Stimulated activated CD4-positive, alpha-beta T cell treated with anti-CD3 and anti-CD28 coated beads, Interleukin-1b, Interleukin-23, amount 100 ng/mL, for 1 hour (primary cell): Measurements from ENCODE around the gene ARID4A.
"Not testable (repeated sequence)": the region's sequence is repeated elsewhere in the genome, so short reads cannot be mapped to it uniquely, and the experiment has no call there.

ENCODE experiments used
- DNase-seq, 2 donors: peaks; one replicate each; pipeline ENCODE4 v3.0.0-alpha.2; 2020; ENCODE audit warnings: low read depth in 2 of 2

Gene ARID4A, protein sequence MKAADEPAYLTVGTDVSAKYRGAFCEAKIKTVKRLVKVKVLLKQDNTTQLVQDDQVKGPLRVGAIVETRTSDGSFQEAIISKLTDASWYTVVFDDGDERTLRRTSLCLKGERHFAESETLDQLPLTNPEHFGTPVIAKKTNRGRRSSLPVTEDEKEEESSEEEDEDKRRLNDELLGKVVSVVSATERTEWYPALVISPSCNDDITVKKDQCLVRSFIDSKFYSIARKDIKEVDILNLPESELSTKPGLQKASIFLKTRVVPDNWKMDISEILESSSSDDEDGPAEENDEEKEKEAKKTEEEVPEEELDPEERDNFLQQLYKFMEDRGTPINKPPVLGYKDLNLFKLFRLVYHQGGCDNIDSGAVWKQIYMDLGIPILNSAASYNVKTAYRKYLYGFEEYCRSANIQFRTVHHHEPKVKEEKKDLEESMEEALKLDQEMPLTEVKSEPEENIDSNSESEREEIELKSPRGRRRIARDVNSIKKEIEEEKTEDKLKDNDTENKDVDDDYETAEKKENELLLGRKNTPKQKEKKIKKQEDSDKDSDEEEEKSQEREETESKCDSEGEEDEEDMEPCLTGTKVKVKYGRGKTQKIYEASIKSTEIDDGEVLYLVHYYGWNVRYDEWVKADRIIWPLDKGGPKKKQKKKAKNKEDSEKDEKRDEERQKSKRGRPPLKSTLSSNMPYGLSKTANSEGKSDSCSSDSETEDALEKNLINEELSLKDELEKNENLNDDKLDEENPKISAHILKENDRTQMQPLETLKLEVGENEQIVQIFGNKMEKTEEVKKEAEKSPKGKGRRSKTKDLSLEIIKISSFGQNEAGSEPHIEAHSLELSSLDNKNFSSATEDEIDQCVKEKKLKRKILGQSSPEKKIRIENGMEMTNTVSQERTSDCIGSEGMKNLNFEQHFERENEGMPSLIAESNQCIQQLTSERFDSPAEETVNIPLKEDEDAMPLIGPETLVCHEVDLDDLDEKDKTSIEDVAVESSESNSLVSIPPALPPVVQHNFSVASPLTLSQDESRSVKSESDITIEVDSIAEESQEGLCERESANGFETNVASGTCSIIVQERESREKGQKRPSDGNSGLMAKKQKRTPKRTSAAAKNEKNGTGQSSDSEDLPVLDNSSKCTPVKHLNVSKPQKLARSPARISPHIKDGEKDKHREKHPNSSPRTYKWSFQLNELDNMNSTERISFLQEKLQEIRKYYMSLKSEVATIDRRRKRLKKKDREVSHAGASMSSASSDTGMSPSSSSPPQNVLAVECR

DNA sequence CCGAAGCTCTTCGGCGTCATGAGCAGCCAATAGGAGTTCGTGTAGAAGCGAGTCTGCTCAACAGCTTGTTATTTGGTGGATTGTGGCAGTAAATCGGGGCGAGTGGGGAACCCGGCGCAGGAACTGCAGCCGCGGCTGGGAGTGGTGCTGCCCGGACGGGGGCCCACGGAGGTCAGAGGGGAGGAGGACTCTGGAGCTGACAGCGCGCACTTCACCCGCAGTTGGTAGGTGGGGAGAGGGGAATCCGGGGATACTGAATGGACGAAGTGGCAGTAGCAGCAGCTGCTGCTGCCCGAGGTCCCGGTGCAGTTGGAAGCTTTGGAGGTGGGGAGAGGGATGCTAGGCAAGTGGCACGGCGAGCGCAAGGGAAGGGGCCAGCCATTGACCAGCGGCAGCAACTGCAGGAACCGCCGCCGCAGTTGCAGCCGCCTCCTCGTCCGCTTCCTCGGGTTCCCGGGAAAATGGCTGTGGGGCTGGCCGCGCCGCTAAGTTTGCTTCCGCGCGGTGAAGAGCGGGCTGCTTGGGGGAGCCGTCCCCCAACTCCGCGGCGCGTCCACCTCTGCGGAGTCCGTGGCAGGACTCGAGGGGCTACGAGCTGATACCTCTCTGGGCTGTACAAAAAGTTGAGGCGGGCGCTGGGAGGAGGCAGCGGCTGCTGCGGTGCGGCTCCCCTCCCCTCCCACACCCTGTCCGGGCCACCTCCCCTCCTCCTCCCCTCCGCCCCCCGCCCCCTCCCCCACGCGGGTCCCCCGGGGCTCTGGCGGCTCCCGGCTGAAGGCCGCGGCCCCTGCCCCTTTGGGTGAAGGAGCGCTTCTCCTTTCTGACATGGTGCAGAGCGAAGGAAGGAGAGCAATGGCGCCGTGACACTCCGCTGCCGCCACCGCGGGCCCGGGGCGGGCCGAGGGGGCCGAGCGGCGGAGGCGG is at the start of gene ARID4A:
TSS of gene ARID4A (plus strand) at position 79 of the 924 bp plus-strand sequence. CDS start 1,300 bp downstream, outside the sequence.
- DNase-seq = peak in 1 of 2 donors; percentile 38

DNA sequence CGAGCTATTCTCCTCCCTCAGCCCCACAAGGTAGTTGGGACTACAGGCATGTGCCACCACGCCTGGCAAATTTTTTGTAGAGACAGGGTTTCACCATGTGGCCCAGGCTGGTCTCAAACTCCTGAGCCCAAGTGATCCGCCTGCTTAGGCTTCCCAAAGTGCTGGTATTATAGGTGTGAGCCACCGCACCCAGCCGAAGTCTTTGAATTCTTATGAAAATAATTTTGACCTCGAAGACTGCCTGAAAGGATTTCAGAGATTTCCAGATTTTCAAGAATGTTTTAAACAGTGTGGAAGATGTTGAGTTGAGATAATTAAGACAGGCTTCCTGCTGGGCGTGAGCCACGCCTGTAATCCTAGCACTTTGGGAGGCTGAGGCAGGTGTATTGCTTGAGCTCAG is 48.7 kb upstream of the ARID4A start:
- DNase-seq = no peak

DNA sequence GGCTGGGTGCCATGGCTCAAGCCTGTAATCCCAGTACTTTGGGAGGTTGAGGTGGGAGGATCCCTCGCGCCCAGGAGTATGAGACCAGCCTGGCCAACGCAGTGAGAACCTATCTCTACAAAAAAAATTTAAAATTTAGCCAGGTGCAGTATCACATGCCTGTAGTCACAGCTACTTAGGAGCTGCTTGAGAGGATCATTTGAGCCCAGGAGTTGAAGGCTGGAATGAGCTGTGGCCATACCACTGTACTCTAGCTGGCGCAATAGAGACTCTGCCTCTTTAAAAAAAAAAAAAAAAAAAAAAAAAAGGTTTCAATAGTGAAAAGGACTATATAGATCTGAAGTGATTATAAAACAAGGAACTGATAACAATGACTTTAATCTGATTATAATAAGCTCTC is 40.2 kb upstream of the ARID4A start:
- DNase-seq = no peak

- DNase-seq = not testable (repeated sequence)
Observed at GRCh38 chr14:58262005-58262404, 36.4 kb upstream of the ARID4A start.

DNA sequence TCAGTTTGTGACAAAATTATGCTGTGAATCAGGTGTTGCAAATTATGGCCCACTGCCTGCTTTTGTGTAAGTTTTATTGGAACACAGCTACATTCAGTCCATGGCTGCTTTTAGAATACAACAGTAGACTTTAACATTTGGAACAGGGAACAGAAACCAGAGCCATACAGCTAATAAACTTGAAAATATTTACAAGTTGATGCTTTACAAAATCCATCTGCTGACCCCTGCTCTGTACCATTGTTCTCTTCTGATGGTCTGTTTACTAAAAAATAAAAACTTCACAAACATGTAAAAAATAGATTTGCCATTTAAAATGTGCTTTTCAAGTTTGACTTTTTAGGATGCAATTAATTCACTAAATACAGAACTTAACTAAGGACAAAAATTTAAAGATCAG is 33.0 kb upstream of the ARID4A start:
- DNase-seq = no peak

GRCh38 chr14:58270628-58271027 is 27.7 kb upstream of the ARID4A start:
- DNase-seq = no peak

DNA sequence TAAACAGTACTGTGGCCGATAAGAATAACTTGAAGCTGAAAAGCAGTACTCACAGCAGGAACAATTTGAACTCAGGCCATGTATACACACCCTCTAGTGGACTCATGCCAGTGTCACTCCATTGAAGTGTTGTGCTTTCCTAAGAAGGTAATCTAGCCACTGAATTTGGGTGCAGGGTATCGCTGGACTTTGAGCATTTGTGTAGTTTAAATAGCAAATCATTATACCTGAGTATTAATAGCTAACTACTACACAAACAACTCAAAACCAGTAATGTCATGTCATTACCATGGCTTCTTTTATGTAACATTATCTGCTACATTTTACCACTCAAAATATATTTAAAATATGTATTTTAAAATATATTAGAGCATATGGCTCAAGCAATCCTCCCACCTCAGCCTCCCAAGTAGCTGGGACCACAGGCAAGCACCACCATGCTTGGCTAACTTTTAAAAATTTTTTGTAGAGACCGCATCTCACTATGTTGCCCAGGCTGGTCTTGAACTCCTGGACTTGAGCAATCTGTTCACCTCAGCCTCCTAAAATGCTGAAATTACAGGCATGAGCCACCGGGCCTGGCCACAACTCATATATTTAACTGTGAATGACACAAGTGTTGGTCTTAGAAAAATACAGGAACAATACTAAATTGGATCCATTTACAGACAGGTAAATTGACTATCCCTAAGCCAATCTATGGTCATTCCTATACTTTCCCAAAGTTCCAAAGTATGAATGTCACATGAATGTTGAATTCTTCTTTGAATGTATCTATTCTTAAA is 25.6 kb upstream of the ARID4A start:
- no peak for DNase-seq

- no peak for DNase-seq
Observed at GRCh38 chr14:58274881-58275280, 23.5 kb upstream of the ARID4A start.

GRCh38 chr14:58275527-58276190 is 22.7 kb upstream of the ARID4A start:
- no peak for DNase-seq

GRCh38 chr14:58276208-58276607 is 22.1 kb upstream of the ARID4A start:
- no peak for DNase-seq

- DNase-seq = no peak
Observed at GRCh38 chr14:58278177-58278576, 20.2 kb upstream of the ARID4A start.

GRCh38 chr14:58280954-58281787 is 17.2 kb upstream of the ARID4A start:
- DNase-seq = no peak

DNA sequence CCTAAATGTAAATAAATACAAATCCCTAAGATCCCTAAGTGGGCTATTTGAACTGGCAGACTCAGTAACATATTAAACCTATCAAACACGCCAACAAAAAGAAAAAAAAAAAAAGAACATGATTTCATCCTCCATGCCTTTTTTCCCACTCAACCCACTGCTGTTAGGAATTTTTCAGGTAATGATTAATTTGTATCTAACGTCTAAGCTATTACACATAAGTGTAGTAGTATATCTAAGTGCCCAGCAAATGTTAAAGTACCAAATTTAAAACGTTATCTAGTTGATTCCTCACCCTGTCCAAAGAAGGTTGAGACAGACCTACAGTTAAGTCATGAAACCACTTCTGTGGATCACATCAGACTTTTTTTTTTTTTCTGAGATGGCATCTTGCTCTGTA is 16.4 kb upstream of the ARID4A start:
- DNase-seq = no peak

DNA sequence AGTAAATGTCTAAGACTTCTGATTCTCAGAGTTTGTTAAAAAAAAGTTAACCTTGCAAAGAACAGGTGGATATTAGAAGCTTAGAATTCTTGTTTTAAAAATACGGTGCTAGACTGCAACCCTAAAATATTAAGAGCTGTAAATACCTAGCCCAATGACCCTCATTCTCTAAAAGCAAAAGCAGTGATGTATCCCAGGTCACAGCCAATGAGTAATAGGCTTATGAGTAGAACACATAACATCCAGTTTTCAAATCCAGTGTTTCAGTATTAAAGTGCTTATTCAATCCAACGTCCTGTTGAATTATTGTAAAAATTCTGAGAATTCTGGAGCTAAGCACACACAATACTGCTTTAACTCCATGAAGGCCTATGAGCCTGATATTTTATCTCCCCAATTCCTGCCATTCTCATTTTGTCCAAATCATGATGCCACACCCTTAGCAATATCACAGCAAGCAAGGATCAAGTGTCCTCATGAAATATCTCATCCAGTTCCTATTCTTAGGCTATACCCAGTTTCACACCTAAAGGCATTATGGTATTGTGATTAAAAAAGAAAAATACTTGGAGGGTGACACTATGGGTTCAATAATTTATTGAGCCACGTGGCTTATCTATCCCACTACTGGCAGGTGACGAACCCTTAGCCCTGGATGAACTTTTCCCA is 15.3 kb upstream of the ARID4A start:
- no peak for DNase-seq

- DNase-seq = no peak
Observed at GRCh38 chr14:58283730-58284129, 14.6 kb upstream of the ARID4A start.

DNA sequence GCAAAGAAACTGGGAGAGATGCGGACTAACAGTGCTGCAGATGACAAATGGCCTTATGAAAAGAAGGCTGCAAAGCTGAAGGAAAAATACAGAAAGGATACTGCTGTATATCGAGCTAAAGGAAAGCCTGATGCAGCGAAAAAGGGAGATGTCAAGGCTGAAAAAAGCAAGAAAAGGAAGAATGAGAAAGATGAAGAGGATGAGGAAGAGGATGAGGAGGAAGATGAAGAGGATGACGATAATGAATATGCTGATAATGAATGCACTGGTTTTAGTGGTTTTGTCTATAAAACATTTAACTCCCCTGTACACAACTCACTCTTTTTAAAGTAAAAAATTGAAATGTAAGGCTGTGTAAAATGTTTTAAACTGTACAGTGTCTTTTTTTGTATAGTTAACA is 13.2 kb upstream of the ARID4A start:
- DNase-seq = no peak

DNA sequence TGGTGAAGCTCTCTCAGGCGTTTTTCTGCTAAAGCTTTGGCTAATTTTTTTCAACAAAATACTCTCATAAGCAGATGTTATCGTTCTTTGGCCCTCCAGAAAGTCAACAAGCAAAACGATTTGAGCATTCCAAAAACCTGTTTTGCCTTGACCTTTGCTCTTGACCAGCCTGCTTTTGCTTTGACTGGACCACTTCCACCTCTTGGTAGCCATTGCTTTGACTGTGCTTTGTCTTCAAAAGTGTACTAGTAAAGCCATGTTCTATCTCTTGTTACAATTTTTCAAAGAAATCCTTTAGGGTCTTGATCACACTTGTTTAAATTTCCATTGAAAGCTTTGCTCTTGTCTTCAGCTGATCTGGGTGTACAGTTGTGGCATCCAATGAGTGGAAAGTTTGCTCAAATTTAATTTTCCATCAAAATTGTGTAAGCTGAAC is 10.7 kb upstream of the ARID4A start:
- no peak for DNase-seq
